ENCODE results near the gene XIRP2. TPM values are rescaled to one million over a fixed set of nuclear protein-coding genes. Genes with fewer than 3 reads are reported as not detected.

Gene XIRP2
- total and polyA plus RNA-seq, 10 of the 15 experiments (the other 5 are each of a cell fraction or from before 2014, with no cell fraction given): 0.03 TPM; not detected in 9

- no peak for TF ChIP-seq MEF2A (IDR thresholded peaks at IDR 0.05; ENCODE audit: insufficient read depth, low read depth, low read length)
These were observed 124.9 kb downstream of the XIRP2 start (continued) for GRCh38 chr2:167013227-167013626.

GRCh38 chr2:167015806-167016205 is 127.5 kb downstream of the XIRP2 start:
- no TSS peak for BruUV-seq (replicated peaks)
- H3K9me3 ChIP-seq (replicated peaks; ENCODE audit: control insufficient read depth, insufficient read depth, low read length): no peaks in the 10 kb centered on the region
- no peaks in the 10 kb centered on the region for H3K4me1 ChIP-seq (ENCODE audit: control insufficient read depth, insufficient read depth, low read length)
- intact Hi-C loops (cut with micrococcal nuclease; ENCODE audit: unreplicated experiment): no loop called here
- H2AFZ ChIP-seq (ENCODE audit: control insufficient read depth, low read depth, low read length): no peak overlapping the region
- ChIA-PET SMC1A (ENCODE audit: uncharacterized antibody, unreplicated experiment) (no interaction called here), POLR2A (no interaction called here), CTCF (no interaction called here), RAD21 (ENCODE audit: unreplicated experiment) (no interaction called here)
- no peak for DNase-seq (ENCODE audit: low read depth, low spot score)
- no peak for ATAC-seq
- no peak for FAIRE-seq
- TF ChIP-seq REST (IDR thresholded peaks at IDR 0.05; ENCODE audit: low read depth, low read length) (no peak), YBX1 (IDR thresholded peaks at IDR 0.05) (no peak), HDGF (IDR thresholded peaks at IDR 0.05) (no peak), TCF12 (IDR thresholded peaks at IDR 0.05; ENCODE audit: low read depth, low read length) (no peak), SIN3A (IDR thresholded peaks at IDR 0.05; ENCODE audit: low read depth, low read length) (no peak), KAT2A (conservative IDR thresholded peaks at IDR 0.05; ENCODE audit: control insufficient read depth, low read depth, low read length) (no peak), POLR2AphosphoS2 (IDR thresholded peaks at IDR 0.05; ENCODE audit: low read depth, low read length) (no peak), IRF5 (IDR thresholded peaks at IDR 0.05; ENCODE audit: borderline replicate concordance) (no peak)
- H3K27ac ChIP-seq (ENCODE audit: control insufficient read depth, insufficient read depth): no peak overlapping the region
- no peaks in the 10 kb centered on the region for H3K27me3 ChIP-seq (replicated peaks in 1 of 2; ENCODE audit: control insufficient read depth in 2 of 2, insufficient read depth in 2 of 2, low read length in 1 of 2)
- no peak overlapping the region for H3K4me2 ChIP-seq (ENCODE audit: control insufficient read depth, insufficient read depth)
- 27% methylated on average over 3 of the region's 3 CpGs for WGBS (ENCODE audit: insufficient coverage, insufficient replicate concordance, low lambda C conversion rate, missing lambda C conversion rate)
- no peak overlapping the region for H3K4me3 ChIP-seq
- H4K20me1 ChIP-seq (ENCODE audit: control insufficient read depth, insufficient read depth): no peaks in the 10 kb centered on the region
- in situ Hi-C loops (cut with MboI): no loop called here
- no peaks in the 10 kb centered on the region for H3K79me2 ChIP-seq (ENCODE audit: control insufficient read depth, insufficient read depth, low read length)
- H3K36me3 ChIP-seq (ENCODE audit: control insufficient read depth in 2 of 2, insufficient read depth in 2 of 2, low read length in 1 of 2): no peaks in the 10 kb centered on the region
- no peak overlapping the region for H3K9ac ChIP-seq (ENCODE audit: control insufficient read depth, insufficient read depth, low read length)
